Effector CD4-positive, alpha-beta T cell (primary cell): ENCODE results near the gene GPD2.

Source experiments
- DNase-seq: peaks from one replicate; pipeline ENCODE4 v3.0.0-alpha.2; 2020
- total RNA-seq: gene quantifications from one replicate; lab custom pipeline; 2026; lab: John Stamatoyannopoulos, UW

Gene GPD2
- total RNA-seq: 26.6 reads per million, percentile 53 among the genes with 10 or more reads in this experiment

GRCh38 chr2:156435718-156436496 lies at the start of gene GPD2:
TSS of gene GPD2 (plus strand) at chr2:156436379. CDS start at chr2:156476106, 39,727 bp downstream.
- peak; percentile 46 for DNase-seq

- no peak for DNase-seq
Measured at GRCh38 chr2:156394033-156394741, 42.0 kb upstream of the GPD2 start.

- no peak for DNase-seq
Measured at GRCh38 chr2:156396126-156396525, 40.1 kb upstream of the GPD2 start.

- DNase-seq: no peak
Measured at GRCh38 chr2:156397229-156397628, 39.0 kb upstream of the GPD2 start.

- no peak for DNase-seq
Measured at GRCh38 chr2:156398176-156398575, 38.0 kb upstream of the GPD2 start.

- DNase-seq: no peak
Measured at GRCh38 chr2:156399224-156399949, 36.8 kb upstream of the GPD2 start.

GRCh38 chr2:156399950-156400705 lies 36.1 kb upstream of the GPD2 start:
- DNase-seq: peak; percentile 2

- peak; percentile 74 for DNase-seq
Measured at GRCh38 chr2:156400706-156401678, 35.2 kb upstream of the GPD2 start.

- DNase-seq: no peak
Measured at GRCh38 chr2:156401861-156402260, 34.3 kb upstream of the GPD2 start.

GRCh38 chr2:156405586-156405985 lies 30.6 kb upstream of the GPD2 start:
- DNase-seq: no peak

- no peak for DNase-seq
Measured at GRCh38 chr2:156411835-156412234, 24.3 kb upstream of the GPD2 start.

- DNase-seq: no peak
Measured at GRCh38 chr2:156421851-156422250, 14.3 kb upstream of the GPD2 start.

- no peak for DNase-seq
Measured at GRCh38 chr2:156423674-156424282, 12.4 kb upstream of the GPD2 start.

- no peak for DNase-seq
Measured at GRCh38 chr2:156427074-156427473, 9.1 kb upstream of the GPD2 start.

GRCh38 chr2:156429211-156429610 lies 7.0 kb upstream of the GPD2 start:
- DNase-seq: no peak

- DNase-seq: no peak
Measured at GRCh38 chr2:156430236-156430979, 5.8 kb upstream of the GPD2 start.

GRCh38 chr2:156430980-156431358 lies 5.2 kb upstream of the GPD2 start:
- DNase-seq: no peak

- DNase-seq: no peak
Measured at GRCh38 chr2:156434461-156435291, 1.5 kb upstream of the GPD2 start.

GRCh38 chr2:156435396-156435717 lies 822 bp upstream of the GPD2 start:
- no peak for DNase-seq
